Endodermal cell (in vitro differentiated cells): Measurements from ENCODE around the gene CADM1. TPM values are rescaled to one million over a fixed set of nuclear protein-coding genes. Genes with fewer than 3 reads are reported as not detected.

Experiments used
- DNase-seq: peaks from one replicate; pipeline ENCODE4 v3.0.0-alpha.2; 2017
- H3K27ac ChIP-seq: 2 replicates; pipeline ENCODE4 v1.5.1; 2013; ENCODE audit warnings: mild to moderate bottlenecking, low read depth, low read length, moderate library complexity
- H3K27me3 ChIP-seq: 2 replicates; pipeline ENCODE4 v1.6.1; 2013; ENCODE audit warnings: mild to moderate bottlenecking, low read length, moderate library complexity; ENCODE audit not compliant: insufficient read depth, control insufficient read depth, poor library complexity, severe bottlenecking
- H3K36me3 ChIP-seq: 2 replicates; pipeline ENCODE4 v1.7.0; 2013; ENCODE audit warnings: mild to moderate bottlenecking, low read length, moderate library complexity; ENCODE audit not compliant: control insufficient read depth, insufficient read depth
- H3K4me1 ChIP-seq: one replicate; pipeline ENCODE4 v1.7.0; 2013; ENCODE audit warnings: low read length; ENCODE audit not compliant: control insufficient read depth, insufficient read depth
- H3K4me3 ChIP-seq: 2 replicates; pipeline ENCODE4 v1.5.1; 2013; ENCODE audit warnings: mild to moderate bottlenecking, low read length, moderate library complexity
- H3K9ac ChIP-seq: 2 replicates; pipeline ENCODE4 v1.6.1; 2013; ENCODE audit warnings: mild to moderate bottlenecking, low read length, moderate library complexity; ENCODE audit not compliant: poor library complexity, severe bottlenecking; ENCODE audit errors: extremely low read depth
- H3K9me3 ChIP-seq: 2 replicates; pipeline ENCODE4 v1.6.1; 2013; ENCODE audit warnings: mild to moderate bottlenecking, low read length, moderate library complexity; ENCODE audit not compliant: control insufficient read depth
- H3K27ac Mint-ChIP-seq: 2 replicates; pipeline ENCODE4 v1.8.0; 2020; ENCODE audit warnings: mixed read lengths
- H3K27me3 Mint-ChIP-seq: 2 replicates; pipeline ENCODE4 v1.8.0; 2021; ENCODE audit warnings: mild to moderate bottlenecking, mixed read lengths; ENCODE audit not compliant: insufficient read depth
- H3K36me3 Mint-ChIP-seq: 2 replicates; pipeline ENCODE4 v1.8.0; 2020; ENCODE audit warnings: low read depth, mixed read lengths
- H3K4me1 Mint-ChIP-seq: 2 replicates; pipeline ENCODE4 v1.8.0; 2020; ENCODE audit warnings: mixed read lengths
- H3K4me3 Mint-ChIP-seq: 2 replicates; pipeline ENCODE4 v1.8.0; 2020; ENCODE audit warnings: mild to moderate bottlenecking, moderate library complexity, mixed read lengths
- H3K9me3 Mint-ChIP-seq: 2 replicates; pipeline ENCODE4 v1.8.0; 2020; ENCODE audit warnings: mild to moderate bottlenecking, mixed read lengths
- CTCF ChIP-seq: fragments of 200-600 bp; sonication (generic); conservative IDR thresholded peaks from 2 replicates; pipeline ENCODE4 v1.5.0; 2021; ENCODE audit warnings: antibody characterized with exemption, mild to moderate bottlenecking
- WGBS, 2 experiments: methylation state at CpG; one replicate each; pipeline versions ENCODE4 v1.1.5 to v1.1.7; 2013; ENCODE audit warnings: missing lambda C conversion rate in 2 of 2, mixed read lengths in 1 of 2; ENCODE audit not compliant: insufficient coverage in 1 of 2, insufficient read length in 1 of 2; 5-methylcytosine and 5-hydroxymethylcytosine counted together
- total RNA-seq, 2 donors: library from RNA; stranded (reverse); fragmentation: NEBNext Ultra II Directional in 1 of 2; extraction: Animal tissue kit (Norgen Biotek cat#: 25700) in 1 of 2; gene quantifications; 2 replicates in 1 of 2; 3 replicates in 1 of 2; pipeline ENCODE4 v1.2.1, GENCODE V29; 2021

The CADM1 gene
- total RNA-seq, 2 donors from 2014 or later, result 76.3 to 88.2 TPM

GRCh38 chr11:115430345-115430744, 73.9 kb downstream of the CADM1 start:
- 100% methylated on average over 1 of the region's 1 CpG; no CpG with 5 or more reads in 1 of the 2 experiments for WGBS, 2 experiments
- no peak for TF ChIP-seq CTCF
- H3K4me3 Mint-ChIP-seq, result no peak overlapping the region

GRCh38 chr11:115428306-115428705, 75.9 kb downstream of the CADM1 start:
- Mint-ChIP-seq H3K4me1 (peaks cover 6% of the 10 kb centered on the region), H3K36me3 (no peaks in the 10 kb centered on the region), H3K4me3 (no peak overlapping the region), H3K27me3 (no peaks in the 10 kb centered on the region), H3K9me3 (no peaks in the 10 kb centered on the region), H3K27ac (no peak overlapping the region)
- Histone ChIP-seq H3K9ac (no peak overlapping the region), H3K27me3 (no peaks in the 10 kb centered on the region), H3K4me1 (no peaks in the 10 kb centered on the region), H3K27ac (no peak overlapping the region), H3K36me3 (no peaks in the 10 kb centered on the region), H3K4me3 (no peak overlapping the region), H3K9me3 (no peaks in the 10 kb centered on the region)
- DNase-seq, result no peak
- TF ChIP-seq CTCF, result no peak

More at GRCh38 chr11:115430345-115430744, 73.9 kb downstream of the CADM1 start:
- H3K27ac ChIP-seq, result no peak overlapping the region
- H3K4me3 ChIP-seq, result no peak overlapping the region
- H3K9me3 Mint-ChIP-seq, result no peaks in the 10 kb centered on the region
- no peak overlapping the region for H3K9ac ChIP-seq
- no peaks in the 10 kb centered on the region for H3K36me3 ChIP-seq
- no peaks in the 10 kb centered on the region for H3K36me3 Mint-ChIP-seq
- H3K27ac Mint-ChIP-seq, result no peak overlapping the region
- no peak for DNase-seq
- peaks cover 5% of the 10 kb centered on the region for H3K4me1 Mint-ChIP-seq
- H3K9me3 ChIP-seq, result no peaks in the 10 kb centered on the region
- no peaks in the 10 kb centered on the region for H3K27me3 ChIP-seq
- no peaks in the 10 kb centered on the region for H3K27me3 Mint-ChIP-seq
- H3K4me1 ChIP-seq, result no peaks in the 10 kb centered on the region

DNA sequence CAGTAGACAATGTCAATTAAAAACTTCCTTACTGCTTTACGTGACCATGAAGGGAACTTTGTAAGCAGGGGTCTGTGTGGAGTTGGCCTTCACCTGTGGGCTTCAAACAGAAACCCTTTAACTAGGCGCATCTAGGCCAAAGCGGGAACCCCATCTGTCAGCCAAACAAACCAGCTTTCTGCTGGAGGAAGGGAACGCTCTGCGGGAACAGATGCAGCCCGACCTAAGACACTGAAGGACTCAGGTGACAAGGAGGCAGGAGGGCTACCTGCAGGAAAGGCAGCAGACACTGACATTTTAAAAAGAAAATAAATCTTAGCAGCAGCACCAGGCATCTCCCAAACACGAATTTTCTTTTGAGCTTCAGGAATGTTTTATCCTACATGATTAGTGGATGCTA, 78.4 kb downstream of the CADM1 start:
- peaks cover 19% of the 10 kb centered on the region for H3K4me1 Mint-ChIP-seq
- Histone ChIP-seq H3K9me3 (no peaks in the 10 kb centered on the region), H3K9ac (no peak overlapping the region), H3K36me3 (no peaks in the 10 kb centered on the region), H3K4me3 (no peak overlapping the region), H3K4me1 (no peaks in the 10 kb centered on the region), H3K27ac (no peak overlapping the region), H3K27me3 (no peaks in the 10 kb centered on the region)
- no peak for TF ChIP-seq CTCF
- no peak overlapping the region for H3K27ac Mint-ChIP-seq
- no peaks in the 10 kb centered on the region for H3K36me3 Mint-ChIP-seq
- no peaks in the 10 kb centered on the region for H3K9me3 Mint-ChIP-seq
- peak; percentile 48 for DNase-seq
- WGBS, 2 experiments, result 95 to 96% methylated on average over 5 to 7 of the region's 7 CpGs
- H3K27me3 Mint-ChIP-seq, result no peaks in the 10 kb centered on the region
- H3K4me3 Mint-ChIP-seq, result no peak overlapping the region
